Measurements from ENCODE around the gene STPG2.
A peak's percentile ranks its signal among the peaks of the same experiment; 100 is the strongest.

STPG2 gene

DNA sequence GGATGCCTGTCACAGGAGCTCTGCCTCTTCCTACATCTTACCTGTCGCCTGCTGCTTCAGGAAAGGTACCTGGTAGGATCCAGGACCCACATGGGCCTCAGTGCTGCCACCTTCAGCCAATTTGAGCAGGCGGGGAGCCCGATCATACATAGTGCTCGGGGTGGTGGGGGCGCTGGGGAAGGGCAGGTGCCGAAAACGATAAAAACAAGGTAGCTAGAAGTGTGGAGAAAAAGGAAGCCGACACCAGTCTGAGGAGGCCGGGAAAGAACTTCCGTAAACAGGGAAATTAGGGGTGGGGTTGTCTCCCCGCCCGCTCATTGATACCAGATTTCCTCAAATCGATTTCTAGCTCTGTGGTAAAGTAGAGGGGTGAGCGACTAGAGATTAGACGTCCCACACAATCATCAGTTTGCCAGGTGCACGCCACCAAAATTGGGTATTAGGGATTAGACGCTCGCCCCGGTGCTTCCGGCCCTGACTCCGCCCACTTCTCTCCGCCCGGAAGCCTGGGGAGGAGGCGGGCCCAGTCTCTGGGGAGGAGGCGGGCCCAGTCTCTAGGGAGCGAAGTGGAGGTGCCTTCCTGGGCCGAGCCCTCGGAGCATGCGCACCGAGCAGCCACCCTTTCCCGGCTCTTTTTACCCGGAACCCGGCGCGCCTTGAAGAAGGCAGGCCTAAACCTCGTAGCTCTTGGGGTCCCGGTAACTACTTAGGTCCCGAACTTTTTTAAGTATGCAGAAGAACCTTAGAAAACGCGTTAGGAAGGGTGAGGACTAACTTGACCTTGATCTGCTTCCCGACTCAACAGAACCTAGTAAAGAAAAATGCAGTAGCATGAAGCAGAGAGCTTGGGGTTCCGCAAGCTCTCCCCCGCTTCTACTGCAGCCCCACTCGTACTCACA, at the start of gene STPG2:
Gene STPG2 (minus strand): TSS at position 476 of the 899 bp plus-strand sequence.
- FAIRE-seq (peak; percentile 72), DNase-seq (ENCODE audit: low spot score) (peak; percentile 78)

DNA sequence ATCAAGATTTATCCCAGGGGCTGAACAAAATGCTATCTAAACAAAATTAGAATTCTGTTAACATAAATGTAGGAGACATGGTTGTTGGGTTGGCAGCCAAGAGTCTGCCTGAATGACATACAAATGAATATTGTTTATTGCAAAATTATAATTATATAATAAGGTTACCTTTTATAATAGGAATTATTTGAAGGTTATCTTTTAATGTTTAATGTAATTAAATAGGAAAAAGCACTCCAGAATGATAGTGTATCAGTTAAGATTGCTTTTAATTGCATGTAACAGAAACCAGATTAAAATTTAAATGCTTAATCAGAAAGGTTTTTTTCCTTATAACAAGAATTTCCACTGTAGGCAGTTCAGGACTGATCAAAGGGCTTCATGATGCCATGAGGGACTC, 42.0 kb upstream of the STPG2 start:
- FAIRE-seq (no peak), DNase-seq (ENCODE audit: low spot score) (no peak)

DNA sequence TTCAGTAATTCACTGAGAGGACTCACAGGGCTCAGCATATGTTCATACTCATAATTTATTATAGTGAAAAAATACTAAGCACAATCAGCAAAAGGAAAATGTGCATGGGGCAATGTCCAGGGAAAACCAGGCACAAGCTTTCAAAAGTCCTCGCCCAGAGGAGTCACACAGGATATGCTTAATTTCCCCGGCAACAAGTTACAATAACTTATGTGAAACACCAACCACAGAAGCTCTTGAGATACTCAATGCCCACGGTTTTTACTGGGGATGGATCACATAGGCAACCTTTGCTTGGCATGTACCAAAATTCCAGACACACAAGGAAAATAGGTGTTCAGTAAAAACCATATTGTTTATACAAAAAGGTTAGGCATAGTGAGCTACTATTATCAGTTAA, 38.5 kb upstream of the STPG2 start:
- FAIRE-seq = no peak

DNA sequence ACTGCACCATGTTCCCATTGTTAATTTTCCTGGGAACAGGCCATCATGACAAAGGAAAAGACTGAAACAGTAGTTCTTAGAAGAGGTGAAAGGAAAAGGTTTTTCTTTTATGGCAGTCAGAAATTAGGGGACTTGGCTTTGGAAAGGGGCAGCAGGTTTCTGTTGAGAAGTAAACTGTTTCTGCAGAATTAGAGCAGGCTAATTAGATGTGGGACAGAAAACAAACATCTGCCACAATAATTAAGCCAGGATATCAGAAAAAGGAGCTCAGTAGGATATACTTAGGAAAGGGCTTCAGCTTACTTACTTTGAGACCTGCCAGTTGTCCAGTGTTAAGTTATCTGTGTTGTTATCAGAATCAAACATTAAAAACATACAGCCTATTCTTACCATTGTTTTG, 36.7 kb upstream of the STPG2 start:
- no peak for FAIRE-seq

More for the DNA sequence above, 38.5 kb upstream of the STPG2 start:
- DNase-seq (ENCODE audit: low spot score) = no peak

DNA sequence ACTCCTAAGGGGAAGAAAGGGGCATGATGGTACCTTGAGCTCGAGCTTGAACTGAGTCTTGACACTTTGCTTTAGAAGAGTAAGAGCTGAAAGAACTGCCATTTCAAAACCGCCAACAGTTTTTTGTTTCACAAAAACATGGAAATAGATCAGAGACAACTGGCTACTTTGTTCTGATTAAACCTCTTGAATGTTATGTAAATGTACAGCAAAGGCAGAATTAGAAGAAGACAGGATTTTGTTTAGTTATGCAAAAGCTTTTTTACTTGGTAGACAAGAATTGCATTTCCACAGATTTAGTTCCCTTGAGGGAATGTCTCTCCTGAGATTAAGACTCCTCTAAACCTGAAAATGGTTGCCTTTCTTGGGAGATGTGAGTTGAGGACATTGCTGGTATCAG, 33.3 kb upstream of the STPG2 start:
- FAIRE-seq (no peak), DNase-seq (ENCODE audit: low spot score) (no peak)

More for the DNA sequence above, 36.7 kb upstream of the STPG2 start:
- no peak for DNase-seq (ENCODE audit: low spot score)

DNA sequence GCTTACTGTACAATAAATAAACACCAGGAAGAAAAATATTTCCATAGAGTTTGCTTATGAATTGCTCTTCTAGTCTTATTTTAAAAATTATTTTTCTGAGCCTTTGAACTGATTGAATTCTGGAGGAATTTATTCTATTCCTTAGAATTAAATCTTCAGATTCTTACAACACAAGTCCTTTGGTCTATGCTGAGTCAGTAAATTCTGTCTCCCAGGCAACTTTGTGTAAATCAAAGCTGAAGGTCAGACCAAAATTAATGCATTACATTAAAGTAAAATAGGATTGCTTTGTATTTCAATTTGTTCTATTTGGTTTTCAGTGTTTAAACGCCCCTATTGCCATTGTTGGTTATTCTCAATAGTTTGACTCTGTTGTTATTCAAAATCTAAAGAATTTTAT, 26.8 kb upstream of the STPG2 start:
- DNase-seq (ENCODE audit: low spot score) (no peak), FAIRE-seq (no peak)

DNA sequence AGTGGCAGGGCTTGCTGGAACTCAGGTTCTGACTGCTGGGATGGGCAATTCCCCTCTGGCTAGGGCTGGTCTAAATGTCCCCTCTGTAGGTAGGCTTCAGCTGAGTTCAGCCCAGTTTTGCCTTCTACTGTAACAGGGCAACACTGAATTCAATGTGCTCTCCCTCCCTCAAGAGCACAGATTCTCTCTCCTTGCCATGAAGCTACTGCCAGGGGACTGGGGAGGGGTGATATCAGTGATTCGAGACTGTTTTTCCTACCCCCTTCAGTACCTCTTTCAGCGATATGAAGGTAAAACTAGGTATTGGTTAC, 23.4 kb upstream of the STPG2 start:
- no peak for FAIRE-seq
- DNase-seq (ENCODE audit: low spot score) = no peak

DNA sequence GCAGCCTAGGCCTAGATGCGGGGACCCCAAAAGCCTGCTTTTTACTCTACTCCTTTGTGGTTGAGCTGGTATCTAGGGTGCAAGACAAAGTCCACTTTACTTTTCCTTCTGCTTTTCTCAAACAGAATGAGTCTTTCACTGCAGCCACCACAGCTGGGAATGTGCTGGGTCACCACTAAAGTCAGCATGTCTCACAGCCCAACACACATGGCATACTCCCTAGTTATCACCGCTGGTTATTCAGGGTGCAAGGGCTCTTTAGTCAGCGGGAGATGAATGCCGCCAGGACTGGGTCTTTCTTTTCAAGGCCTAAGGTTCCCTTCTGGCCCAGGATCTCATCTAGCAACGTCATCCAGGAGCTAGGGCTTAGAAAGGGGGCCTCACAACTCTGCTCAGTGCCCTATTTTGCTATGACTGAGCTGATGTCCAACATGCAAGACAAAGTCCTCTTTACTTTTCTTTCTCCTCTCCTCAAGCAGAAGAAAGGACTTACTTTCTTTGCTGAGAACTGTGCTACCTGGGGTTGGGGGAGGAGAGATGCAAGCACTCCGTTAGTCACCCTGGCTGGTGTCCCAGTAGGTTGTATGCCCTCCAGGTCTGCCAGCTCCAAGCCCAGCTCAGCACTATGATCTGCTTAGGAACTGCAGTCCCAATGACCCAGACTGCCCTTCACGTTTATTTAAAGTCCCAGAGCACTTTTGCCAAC, 22.9 kb upstream of the STPG2 start:
- peak; percentile 67 for FAIRE-seq
- no peak for DNase-seq (ENCODE audit: low spot score)

DNA sequence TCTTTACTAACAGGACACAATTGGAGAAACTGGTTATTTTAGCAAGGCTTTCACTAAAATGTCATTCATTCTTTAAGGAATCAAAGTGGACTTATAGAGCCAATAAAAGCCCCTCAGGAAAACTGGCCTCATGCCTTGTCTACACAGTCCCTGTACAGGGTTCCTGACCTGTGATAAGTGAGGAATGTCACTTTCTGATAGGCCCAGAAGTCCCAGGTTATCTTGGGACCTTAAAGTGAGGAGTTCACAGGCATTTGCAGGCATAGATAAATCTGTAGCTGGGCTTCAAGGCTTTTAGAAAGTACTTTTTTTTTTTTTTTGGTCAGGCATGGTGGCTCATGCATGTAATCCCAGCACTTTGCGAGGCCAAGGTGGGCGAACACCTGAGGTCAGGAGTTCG, 19.4 kb upstream of the STPG2 start:
- DNase-seq (ENCODE audit: low spot score) (no peak), FAIRE-seq (no peak)

DNA sequence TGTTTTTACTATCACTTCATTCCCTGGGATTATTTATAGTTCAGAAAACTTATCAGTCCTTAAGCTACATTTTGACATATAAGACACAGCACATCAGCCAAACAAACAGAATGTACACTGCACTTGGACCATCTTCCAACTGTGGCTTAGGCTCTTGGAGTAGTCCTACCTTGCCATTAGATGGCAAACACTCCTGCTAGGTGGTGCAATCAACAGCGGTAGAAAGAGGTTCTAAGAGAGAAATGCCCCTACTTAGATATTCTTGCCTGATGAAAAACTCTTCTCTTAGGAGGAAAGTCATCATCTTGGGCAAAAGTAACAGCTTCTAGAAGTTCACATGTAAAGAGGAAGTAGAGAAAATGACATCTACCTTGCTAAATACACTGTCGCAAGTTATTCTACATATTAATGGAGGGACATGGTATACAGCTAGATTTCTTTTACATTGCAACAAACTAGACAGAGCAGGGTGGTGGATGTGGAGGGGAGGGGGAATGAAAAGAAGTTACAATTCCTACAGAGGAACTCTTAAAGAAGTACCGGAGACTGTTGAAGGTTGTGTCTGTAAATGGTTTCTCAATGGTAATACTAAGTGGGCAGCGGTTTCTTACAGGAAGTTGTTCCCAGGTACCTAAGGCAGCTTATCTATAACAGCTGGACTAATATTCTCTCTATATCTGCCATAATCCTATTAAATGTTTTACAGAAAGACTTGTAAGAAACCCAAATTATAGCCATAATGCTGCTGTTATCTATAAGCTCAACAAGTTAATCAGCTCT, 8.1 kb upstream of the STPG2 start:
- DNase-seq (ENCODE audit: low spot score) (no peak), FAIRE-seq (no peak)

DNA sequence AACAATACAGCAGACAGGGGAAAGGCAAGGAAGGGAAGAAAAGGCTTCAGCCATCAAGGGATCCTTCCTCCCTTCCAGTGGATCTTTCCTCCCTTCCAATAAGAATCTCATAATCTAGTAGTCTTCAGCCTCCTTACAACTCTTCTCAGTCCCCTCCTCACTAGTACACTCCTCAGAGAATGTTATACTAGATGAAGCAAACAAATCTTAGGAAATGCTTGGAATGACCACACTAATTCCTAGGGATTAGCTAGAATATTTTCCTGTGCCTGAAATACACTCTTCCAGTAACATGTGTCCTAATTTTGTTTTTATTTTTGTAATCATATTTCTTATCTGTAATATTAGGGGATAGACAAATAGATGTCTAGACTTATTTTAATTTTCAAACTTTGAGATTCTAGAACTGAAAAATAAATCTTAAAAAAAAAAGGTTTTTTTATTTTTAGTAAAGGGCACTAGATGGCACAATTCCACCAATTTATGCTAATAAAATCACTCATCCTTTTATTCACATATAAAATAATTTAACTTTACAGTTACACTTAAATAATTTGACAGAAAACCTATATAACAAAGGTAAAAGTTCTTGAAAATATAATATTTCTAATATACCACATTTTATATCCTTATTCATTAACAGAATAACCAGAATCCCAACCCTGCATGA, 7.0 kb upstream of the STPG2 start:
- FAIRE-seq = peak; percentile 86
- peak; percentile 4 for DNase-seq (ENCODE audit: low spot score)

DNA sequence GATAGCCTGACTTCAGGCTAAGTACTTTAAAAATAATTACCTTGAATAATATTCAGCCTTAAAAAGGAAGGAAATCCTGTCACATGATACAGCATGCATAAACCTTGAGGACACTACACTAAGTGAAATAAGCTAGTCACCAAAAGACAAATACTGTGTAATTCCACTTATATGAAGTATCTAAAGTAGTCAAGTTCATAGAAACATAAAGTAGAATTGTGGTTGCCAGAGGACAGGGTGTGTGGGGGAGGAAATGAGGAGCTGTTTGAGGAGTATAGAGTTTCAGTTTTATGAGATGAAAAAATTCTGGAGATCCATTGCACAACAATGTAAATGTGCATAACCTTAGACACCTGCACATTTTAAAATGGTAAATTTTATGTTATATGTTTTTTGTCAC, 5.6 kb upstream of the STPG2 start:
- DNase-seq (ENCODE audit: low spot score) (no peak), FAIRE-seq (no peak)

DNA sequence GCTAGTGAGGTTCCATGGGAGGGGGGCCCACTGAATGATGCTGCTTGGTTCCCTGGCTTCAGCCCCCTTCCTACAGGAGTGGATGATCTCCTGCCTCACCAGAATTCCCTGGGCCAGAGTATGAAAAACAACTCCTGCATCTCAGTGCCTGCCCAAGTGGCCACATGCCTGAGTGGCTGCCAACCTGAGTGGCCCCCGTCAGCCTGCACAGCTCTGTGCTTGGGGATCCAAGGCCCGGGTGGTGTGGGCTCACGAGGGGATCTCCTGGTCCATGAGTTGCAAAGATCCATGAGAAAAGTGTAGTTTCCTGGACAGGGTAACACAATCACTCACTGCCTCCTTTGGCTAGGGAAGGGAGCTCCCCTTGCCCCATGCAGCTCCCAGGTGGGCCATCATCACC, 17.1 kb downstream of the STPG2 start:
- FAIRE-seq = no peak

DNA sequence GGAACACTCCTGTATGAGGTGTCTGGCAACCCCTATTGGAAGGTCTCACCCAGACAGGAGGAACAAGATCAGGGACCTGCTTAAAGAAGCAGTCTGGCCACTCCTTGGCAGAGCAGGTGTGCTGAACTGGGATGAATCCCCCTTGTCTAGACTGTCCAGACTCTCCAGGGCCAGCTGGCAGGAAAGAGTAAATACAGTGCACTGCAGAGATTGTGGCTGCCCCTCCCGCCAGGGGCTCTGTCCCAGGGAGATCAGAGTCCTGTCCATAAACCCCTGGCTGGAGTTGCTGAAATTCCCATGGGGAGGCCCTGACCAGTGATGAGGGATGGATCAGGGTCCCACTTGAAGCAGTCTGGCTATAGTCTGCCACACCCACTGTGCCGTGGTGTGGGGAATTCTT, 17.7 kb downstream of the STPG2 start:
- DNase-seq (ENCODE audit: low spot score) = no peak
- FAIRE-seq = no peak

More for the DNA sequence above, 17.1 kb downstream of the STPG2 start:
- DNase-seq (ENCODE audit: low spot score) = no peak

DNA sequence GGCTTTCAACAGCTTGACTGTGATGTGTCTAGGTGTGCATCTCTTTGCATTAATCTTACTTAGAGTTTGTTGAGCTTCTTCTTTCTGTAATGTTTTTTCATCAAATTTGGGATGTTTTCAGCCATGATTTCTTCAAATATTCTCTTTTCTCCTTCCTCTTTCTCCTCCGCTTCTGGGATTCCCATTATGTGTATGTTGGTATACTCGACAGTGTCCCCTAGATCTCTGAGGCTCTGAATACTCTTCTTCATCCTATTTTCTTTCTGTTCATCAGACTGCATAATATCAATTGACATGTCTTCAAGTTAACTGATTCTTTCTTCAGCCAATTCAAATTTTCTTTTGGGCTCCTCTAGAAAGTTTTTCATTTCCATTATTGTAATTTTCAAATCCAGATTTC, 25.9 kb downstream of the STPG2 start:
- DNase-seq (ENCODE audit: low spot score) (no peak), FAIRE-seq (no peak)

DNA sequence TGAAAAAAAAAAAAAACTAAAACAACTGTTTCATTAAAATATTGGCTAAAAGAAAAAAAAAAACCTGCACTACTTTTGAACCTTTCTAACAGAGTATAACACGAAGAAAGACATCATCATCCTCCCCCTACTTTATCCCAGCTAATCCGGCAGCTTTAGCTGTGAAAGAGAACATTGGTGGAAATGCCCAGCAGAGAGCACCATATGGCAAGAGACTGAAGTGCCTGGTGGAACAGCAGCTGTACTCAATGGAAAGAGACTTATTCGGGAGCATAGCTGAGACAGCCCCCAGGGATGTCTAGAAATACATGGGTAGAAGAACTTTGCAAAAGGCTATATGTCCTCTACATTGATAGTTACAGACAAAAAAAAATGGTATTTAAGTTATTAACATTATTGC, 30.3 kb downstream of the STPG2 start:
- DNase-seq (ENCODE audit: low spot score) (no peak), FAIRE-seq (no peak)

DNA sequence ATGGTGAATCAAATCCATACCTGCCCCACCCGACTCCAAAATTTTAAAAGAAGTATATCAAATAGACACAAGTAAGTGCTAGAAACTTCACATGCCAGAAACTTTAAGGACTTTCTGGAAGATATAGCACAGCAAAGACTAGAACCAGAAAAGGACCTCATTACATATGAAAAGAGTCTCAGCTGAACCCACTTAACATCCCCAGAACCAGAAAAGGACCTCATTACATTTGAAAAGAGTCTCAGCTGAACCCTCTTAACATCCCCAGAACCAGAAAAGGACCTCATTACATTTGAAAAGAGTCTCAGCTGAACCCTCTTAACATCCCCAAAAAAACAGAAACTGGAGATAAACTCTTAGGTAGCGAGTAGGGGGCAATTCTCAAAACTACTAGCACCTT, 32.3 kb downstream of the STPG2 start:
- no peak for FAIRE-seq
- no peak for DNase-seq (ENCODE audit: low spot score)

DNA sequence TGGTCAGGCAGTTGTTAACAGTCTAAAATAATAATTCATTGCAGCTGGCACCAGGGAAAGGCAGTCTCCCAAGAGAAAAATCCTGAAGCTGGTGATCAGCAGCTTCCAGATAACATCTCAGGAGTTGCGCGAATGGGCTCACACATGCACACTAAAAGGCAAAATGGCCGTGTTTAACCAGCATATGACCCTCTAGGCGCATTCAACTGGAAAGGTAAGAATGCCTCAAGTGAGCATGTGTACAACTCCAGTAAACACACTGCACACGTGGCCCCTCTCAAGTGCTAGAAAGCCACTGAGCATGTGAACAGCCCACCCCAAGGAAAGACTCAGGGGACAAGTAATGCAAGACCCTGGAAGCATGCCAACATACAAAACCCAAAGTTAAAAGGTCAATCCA, 33.1 kb downstream of the STPG2 start:
- FAIRE-seq = no peak
- no peak for DNase-seq (ENCODE audit: low spot score)

DNA sequence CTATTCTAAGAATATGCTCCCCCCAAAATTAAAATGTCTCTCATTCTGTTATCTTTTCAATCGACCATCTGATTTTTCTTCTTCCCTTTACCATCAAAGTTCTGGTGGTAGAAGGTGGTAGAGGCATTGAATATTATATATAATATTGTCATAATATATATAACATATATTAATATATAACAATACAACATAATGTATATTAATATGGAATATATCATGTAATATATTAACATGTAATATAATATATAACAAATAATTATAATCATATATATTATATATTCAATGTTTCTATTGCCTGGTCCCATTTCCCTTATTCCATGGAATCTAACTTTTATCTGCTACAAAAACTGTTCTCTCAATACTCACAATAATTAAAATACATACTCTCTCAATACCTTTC, 40.6 kb downstream of the STPG2 start:
- DNase-seq (ENCODE audit: low spot score) (no peak), FAIRE-seq (no peak)

DNA sequence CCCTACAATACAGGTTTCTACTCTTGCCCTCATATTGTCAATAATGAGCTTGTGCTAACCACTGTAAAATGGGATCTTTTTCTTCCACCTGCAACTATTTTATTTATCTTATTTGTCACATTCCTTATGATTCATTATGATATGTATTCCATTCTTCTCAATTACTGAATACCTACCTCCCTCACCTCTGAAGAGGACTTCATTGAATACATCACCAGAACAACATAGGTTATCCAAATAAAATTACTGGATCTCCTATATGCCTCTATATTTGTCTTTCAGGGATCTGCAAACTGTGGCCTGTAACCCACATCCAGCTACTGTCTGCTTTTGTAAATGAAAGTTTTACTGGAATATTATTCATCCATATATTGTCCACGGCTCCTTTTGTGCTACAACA, 41.3 kb downstream of the STPG2 start:
- FAIRE-seq (no peak), DNase-seq (ENCODE audit: low spot score) (no peak)

DNA sequence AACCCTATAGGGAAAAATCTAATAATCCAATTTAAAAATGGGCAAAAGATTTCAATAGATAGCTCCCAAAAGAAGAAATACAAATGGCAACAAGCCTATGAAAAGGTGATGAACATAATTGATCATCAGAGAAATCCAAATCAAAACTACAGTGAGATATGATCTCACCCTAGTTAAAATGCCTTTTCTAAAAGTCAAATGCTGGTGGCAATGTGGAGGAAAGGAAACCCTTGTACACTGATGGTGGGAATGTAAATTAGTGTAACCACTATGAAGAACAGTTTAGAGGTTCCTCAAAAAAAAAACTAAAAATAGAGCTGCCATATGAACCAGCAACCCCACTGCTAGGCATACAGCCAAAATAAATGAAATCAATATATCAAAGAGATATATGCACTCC, 44.5 kb downstream of the STPG2 start:
- FAIRE-seq (no peak), DNase-seq (ENCODE audit: low spot score) (no peak)

DNA sequence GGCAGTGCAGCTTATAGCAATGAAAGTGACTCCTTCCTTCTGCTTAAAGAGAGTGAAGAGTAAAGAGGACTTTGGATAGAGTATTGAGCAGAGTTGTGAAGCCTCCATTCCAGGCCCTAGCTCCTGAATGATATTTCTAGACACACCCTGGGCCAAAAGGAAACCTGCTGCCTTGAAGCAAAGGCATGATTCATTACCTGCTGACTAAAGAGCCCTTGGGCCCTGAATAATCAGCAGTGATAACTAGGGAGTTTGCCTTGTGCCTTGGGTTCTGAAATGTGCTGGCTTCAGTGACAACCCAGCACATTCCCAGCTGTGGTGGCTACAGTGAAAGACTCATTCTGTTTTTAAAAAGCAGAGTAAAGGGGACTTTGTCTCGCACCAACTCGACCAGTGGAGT, 49.2 kb downstream of the STPG2 start:
- FAIRE-seq (no peak), DNase-seq (ENCODE audit: low spot score) (no peak)
